ENCODE data around the gene ARHGEF4.

GRCh38 chr2:130901061-130901460, 64.3 kb downstream of the ARHGEF4 start:
- TF ChIP-seq, protein P1, sequence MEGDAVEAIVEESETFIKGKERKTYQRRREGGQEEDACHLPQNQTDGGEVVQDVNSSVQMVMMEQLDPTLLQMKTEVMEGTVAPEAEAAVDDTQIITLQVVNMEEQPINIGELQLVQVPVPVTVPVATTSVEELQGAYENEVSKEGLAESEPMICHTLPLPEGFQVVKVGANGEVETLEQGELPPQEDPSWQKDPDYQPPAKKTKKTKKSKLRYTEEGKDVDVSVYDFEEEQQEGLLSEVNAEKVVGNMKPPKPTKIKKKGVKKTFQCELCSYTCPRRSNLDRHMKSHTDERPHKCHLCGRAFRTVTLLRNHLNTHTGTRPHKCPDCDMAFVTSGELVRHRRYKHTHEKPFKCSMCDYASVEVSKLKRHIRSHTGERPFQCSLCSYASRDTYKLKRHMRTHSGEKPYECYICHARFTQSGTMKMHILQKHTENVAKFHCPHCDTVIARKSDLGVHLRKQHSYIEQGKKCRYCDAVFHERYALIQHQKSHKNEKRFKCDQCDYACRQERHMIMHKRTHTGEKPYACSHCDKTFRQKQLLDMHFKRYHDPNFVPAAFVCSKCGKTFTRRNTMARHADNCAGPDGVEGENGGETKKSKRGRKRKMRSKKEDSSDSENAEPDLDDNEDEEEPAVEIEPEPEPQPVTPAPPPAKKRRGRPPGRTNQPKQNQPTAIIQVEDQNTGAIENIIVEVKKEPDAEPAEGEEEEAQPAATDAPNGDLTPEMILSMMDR (IDR thresholded peaks at IDR 0.05; ENCODE audit: insufficient read depth, low read depth, low read length), result no peak
- no peak for TF ChIP-seq EZH2 (IDR thresholded peaks at IDR 0.05; ENCODE audit: insufficient read depth, low read length)

Data from astrocyte (in vitro differentiated cells and primary cell).